ENCODE results near the gene ATP1A2. TPM values are rescaled to one million over a fixed set of nuclear protein-coding genes. Genes with fewer than 3 reads are reported as not detected.

Gene ATP1A2
- total RNA-seq, 1 experiment from 2014 or later: 0.15 TPM

GRCh38 chr1:160157174-160157573 is 41.6 kb downstream of the ATP1A2 start:
- POLR2A ChIA-PET: no interaction called here
- Histone ChIP-seq H3K27me3 (ENCODE audit: control insufficient read depth, insufficient read depth, low read length) (no peaks in the 10 kb centered on the region), H3K4me3 (ENCODE audit: low read depth in 2 of 2, low read length in 2 of 2) (no peak overlapping the region), H3K27ac (ENCODE audit: low read length) (no peak overlapping the region), H3K36me3 (ENCODE audit: control insufficient read depth, insufficient read depth, low read length) (no peaks in the 10 kb centered on the region), H3K9me3 (ENCODE audit: control insufficient read depth, insufficient read depth, low read depth, low read length) (no peaks in the 10 kb centered on the region), H3K4me1 (ENCODE audit: control insufficient read depth, insufficient read depth, low read length) (no peaks in the 10 kb centered on the region)
- DNase-seq (ENCODE audit: low read depth, low spot score) (no peak), ATAC-seq (no peak)
- CTCF ChIA-PET: no interaction called here
- in situ Hi-C loops (cut with HindIII; ENCODE audit: low pct_unique_long_range_greater_than_20kb, low sequenced_read_pairs): no loop called here
- no TSS peak for BruUV-seq (replicated peaks)
- TF ChIP-seq POLR2AphosphoS5 (IDR thresholded peaks at IDR 0.05; ENCODE audit: low read depth, low read length): no peak
- TF ChIP-seq SIN3A (IDR thresholded peaks at IDR 0.05; ENCODE audit: borderline replicate concordance, insufficient read depth, low read depth, low read length): no peak
- TF ChIP-seq TCF7L2 (IDR thresholded peaks at IDR 0.05; ENCODE audit: low read depth, low read length): no peak
- no peak for TF ChIP-seq REST (IDR thresholded peaks at IDR 0.05; ENCODE audit: insufficient read depth in 1 of 2, low read depth in 2 of 2, low read length in 1 of 2)
- TF ChIP-seq, protein P1, sequence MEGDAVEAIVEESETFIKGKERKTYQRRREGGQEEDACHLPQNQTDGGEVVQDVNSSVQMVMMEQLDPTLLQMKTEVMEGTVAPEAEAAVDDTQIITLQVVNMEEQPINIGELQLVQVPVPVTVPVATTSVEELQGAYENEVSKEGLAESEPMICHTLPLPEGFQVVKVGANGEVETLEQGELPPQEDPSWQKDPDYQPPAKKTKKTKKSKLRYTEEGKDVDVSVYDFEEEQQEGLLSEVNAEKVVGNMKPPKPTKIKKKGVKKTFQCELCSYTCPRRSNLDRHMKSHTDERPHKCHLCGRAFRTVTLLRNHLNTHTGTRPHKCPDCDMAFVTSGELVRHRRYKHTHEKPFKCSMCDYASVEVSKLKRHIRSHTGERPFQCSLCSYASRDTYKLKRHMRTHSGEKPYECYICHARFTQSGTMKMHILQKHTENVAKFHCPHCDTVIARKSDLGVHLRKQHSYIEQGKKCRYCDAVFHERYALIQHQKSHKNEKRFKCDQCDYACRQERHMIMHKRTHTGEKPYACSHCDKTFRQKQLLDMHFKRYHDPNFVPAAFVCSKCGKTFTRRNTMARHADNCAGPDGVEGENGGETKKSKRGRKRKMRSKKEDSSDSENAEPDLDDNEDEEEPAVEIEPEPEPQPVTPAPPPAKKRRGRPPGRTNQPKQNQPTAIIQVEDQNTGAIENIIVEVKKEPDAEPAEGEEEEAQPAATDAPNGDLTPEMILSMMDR (IDR thresholded peaks at IDR 0.05): no peak
- intact Hi-C loops (cut with micrococcal nuclease; ENCODE audit: unreplicated experiment): no loop called here

DNA sequence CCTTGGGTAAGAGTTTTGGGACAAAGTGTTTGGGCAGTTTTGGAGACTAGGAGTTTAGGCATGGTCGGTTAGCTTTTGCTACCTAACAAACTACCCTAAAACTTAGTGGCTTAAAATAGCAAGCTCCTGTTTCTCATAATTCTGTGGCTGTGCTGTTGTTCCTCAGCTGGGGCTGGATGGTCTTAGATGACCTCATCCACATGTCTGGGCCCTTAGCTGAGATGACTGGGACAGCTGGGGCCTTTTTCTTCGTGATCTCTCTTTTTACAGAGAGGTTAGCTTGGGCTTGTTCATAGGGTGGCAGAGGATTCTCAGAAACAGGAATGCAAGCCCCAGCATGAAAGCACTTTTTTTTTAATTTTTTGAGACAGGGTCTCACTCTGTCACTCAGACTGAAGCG is 42.5 kb downstream of the ATP1A2 start:
- Histone ChIP-seq H3K27me3 (ENCODE audit: control insufficient read depth, insufficient read depth, low read length) (no peaks in the 10 kb centered on the region), H3K4me3 (ENCODE audit: low read depth in 2 of 2, low read length in 2 of 2) (no peak overlapping the region), H3K9me3 (ENCODE audit: control insufficient read depth, insufficient read depth, low read depth, low read length) (no peaks in the 10 kb centered on the region), H3K36me3 (ENCODE audit: control insufficient read depth, insufficient read depth, low read length) (no peaks in the 10 kb centered on the region), H3K4me1 (ENCODE audit: control insufficient read depth, insufficient read depth, low read length) (no peaks in the 10 kb centered on the region), H3K27ac (ENCODE audit: low read length) (no peak overlapping the region)
- in situ Hi-C loops (cut with HindIII; ENCODE audit: low pct_unique_long_range_greater_than_20kb, low sequenced_read_pairs) (no loop called here), intact Hi-C loops (cut with micrococcal nuclease; ENCODE audit: unreplicated experiment) (no loop called here)
- ChIA-PET CTCF (no interaction called here), POLR2A (no interaction called here)
- no peak for DNase-seq (ENCODE audit: low read depth, low spot score)
- no TSS peak for BruUV-seq (replicated peaks)
- TF ChIP-seq POLR2AphosphoS5 (IDR thresholded peaks at IDR 0.05; ENCODE audit: low read depth, low read length): no peak
- no peak for TF ChIP-seq REST (IDR thresholded peaks at IDR 0.05; ENCODE audit: insufficient read depth in 1 of 2, low read depth in 2 of 2, low read length in 1 of 2)
- TF ChIP-seq, protein P1 (IDR thresholded peaks at IDR 0.05): no peak
- TF ChIP-seq SIN3A (IDR thresholded peaks at IDR 0.05; ENCODE audit: borderline replicate concordance, insufficient read depth, low read depth, low read length): no peak
- TF ChIP-seq TCF7L2 (IDR thresholded peaks at IDR 0.05; ENCODE audit: low read depth, low read length): no peak
- ATAC-seq: no peak

All from Panc1 (cell line).